Measurements from ENCODE around the gene NCOA4. TPM values are rescaled to one million over a fixed set of nuclear protein-coding genes. Genes with fewer than 3 reads are reported as not detected.
A peak's percentile ranks its signal among the peaks of the same experiment; 100 is the strongest.
"Not testable (repeated sequence)": the region's sequence is repeated elsewhere in the genome, so short reads cannot be mapped to it uniquely, and the experiment has no call there.

The NCOA4 gene
- polyA plus RNA-seq, 3 donors: 225 to 243 (median 235) TPM

DNA sequence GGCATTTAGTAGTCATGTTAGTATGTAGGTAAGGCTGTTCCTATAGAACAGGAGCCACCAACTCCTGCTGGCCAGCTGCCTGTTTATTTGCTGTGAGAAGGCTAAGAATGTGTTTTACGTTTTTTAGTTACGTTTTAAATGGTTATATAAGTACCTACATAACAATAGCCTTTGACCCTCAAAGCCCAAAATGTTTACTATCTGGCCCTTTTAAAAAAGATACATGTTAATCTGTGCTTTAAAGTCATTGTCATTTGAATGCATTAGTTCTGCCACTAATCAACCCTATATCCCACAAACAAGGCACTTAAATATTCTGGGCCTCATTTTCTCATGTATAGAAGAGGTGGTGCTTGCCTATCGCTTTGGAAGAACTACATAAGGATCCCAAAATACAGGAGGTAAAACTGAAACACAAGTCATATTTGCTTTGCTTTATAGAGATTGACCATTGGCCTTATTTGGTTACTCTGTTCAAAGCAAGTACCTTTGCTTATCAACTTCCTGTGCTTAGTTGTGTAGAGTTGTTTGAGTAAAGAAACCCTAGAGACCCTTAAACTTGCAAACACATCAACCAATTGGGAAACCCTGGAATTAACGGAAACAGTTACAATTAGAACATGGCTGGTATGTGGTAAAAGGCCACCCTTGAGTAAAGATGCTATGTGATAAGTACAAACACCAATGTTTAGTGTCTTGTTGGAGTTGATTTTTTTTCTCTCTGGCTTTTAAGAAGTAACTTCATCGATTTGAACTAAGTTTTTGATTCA is 32.2 kb downstream of the NCOA4 start:
- no peak for DNase-seq (ENCODE audit: low read depth in 3 of 3, low spot score in 2 of 3)

DNA sequence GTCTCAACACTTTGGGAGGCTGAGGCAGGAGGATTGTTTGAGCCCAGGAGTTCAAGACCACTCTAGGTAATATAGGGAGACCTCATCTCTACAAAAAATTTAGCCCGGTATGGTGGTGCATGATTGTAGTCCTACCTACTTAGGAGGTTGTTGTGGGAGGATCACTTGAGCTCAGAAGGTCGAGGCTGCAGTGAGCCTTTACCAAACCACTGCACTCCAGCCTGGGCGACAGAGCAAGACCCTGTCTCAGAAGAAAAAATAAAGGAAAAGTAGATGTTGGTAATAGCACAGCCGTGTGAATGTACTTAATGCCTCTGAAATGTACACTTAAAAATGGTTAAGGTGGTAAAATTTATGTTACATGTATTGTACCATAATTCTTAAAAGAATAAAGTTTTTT is 32.9 kb downstream of the NCOA4 start:
- no peak for DNase-seq (ENCODE audit: low read depth in 3 of 3, low spot score in 2 of 3)

DNA sequence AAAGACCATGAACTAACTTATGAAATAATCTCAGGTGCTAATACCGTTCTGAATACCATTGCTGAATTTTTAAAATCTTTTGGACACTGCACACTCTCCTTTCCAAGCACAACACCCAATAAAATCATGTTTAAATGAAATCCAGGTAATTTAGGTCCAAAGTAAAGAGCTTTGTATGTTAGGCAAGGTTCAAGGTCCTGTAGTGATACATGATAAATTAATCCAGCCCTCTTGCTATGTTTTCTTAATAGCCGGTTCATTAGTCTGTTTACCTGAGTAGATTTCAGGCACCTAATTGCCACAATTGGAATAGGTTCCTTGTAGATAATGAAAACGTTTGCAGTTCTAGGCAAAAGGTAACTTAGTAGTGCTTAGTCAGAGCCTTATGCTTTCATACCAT is 44.8 kb downstream of the NCOA4 start:
- not testable (repeated sequence) for DNase-seq (ENCODE audit: low read depth in 3 of 3, low spot score in 2 of 3)

DNA sequence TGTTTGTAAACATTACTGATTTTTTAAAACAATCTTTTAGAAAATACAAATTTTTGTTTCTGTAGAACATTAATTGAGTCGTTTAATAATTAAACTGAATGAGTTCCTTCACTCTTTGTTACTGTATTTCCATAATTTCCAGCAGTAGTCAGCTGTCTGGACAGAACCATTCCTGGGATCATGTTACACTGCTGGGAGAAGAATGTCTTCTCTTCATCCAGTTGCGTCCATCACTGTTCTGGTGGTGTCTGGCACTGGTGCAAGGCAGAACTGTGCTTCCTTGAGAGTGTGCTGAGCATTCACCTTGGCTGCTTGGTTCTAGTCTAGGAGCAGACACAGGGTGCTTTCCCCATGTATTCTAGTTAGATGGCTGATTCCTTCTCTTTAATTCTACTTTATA is 46.0 kb downstream of the NCOA4 start:
- DNase-seq (ENCODE audit: low read depth in 3 of 3, low spot score in 2 of 3): not testable (repeated sequence)

DNA sequence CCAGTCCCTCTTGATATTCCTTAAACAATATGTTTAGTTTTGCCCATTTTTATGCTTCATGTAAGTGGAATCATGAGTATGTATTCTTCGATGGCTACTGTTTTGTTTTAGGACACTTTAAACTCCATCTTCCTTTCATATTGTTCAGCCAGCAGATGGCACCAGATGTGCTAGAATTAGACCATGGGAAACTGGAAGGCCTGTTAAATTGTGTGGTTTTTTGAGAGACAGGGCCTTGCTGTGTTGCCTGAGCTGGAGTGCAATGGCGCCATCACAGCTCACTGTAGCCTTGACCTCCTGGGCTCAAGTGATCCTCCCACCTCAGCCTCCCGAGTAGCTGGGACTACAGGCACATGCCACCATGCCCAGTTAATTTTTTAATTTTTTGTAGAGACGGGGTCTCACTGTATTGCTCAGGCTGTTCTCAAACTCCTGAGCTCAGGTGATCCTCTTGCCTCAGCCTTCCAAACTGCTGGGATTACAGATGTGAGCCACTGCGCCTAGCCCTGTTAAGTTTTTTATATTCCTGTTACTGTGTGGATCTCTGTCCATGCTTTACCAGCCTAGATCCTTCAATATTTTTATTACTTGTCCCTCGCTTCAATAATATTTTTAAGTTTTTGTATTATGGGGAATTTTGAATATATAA is 46.8 kb downstream of the NCOA4 start:
- DNase-seq (ENCODE audit: low read depth in 3 of 3, low spot score in 2 of 3): not testable (repeated sequence)

DNA sequence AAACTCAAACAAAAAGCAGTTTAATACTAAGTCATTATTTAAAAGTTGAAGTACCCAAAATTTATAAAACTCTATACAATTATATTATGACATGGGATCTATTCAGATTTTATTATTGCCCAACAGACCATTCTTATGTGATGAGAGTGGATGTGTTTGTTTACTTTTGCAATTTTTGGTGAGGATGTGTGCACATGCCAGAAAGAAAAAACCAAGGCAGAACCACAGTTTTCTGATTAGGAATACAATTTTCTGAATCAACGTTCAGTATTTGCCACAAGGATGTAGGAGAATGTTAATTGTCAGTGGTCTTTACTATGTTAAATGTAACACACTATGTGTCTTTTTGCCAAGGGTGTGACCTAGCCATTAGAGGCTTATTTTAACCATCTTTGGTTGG is 49.1 kb downstream of the NCOA4 start:
- DNase-seq (ENCODE audit: low read depth in 3 of 3, low spot score in 2 of 3): not testable (repeated sequence)

DNA sequence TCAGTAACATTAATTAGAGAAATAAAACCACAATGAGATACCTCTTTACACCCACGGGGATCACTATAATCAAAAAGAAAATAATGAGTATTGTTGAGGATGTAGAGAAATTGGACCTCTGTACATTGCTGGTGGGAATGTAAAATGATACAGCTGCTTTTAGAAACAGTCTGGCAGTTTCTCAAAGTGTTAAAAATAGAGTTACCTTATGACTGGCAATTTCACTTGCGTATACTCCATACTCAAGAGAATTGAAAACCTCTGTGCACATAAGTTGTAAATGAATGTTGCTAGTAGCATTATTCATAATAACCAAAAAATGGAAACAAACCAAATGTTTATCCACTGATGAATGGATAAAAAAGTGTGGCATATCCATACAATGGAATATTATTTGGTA is 51.9 kb downstream of the NCOA4 start:
- not testable (repeated sequence) for DNase-seq (ENCODE audit: low read depth in 3 of 3, low spot score in 2 of 3)

DNA sequence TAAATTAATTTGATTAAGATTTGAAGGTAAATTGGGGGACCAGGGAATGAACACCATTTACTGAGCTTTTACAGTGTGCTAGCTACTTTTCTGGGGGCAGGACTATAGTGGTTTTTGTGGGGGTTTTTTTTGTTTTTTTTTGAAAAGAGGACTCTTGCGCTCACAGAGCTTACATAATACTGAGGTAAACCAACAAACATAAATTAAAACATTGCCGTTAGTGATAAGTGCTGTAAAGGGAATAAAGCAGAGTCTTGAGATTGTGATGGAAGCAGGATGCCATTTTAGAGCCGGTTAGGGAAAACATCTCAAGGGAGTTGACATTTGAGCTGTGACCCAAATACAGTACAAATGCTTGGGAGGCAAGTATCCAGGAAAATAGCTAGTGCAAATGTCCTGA is 56.4 kb downstream of the NCOA4 start:
- DNase-seq (ENCODE audit: low read depth in 3 of 3, low spot score in 2 of 3): not testable (repeated sequence)

DNA sequence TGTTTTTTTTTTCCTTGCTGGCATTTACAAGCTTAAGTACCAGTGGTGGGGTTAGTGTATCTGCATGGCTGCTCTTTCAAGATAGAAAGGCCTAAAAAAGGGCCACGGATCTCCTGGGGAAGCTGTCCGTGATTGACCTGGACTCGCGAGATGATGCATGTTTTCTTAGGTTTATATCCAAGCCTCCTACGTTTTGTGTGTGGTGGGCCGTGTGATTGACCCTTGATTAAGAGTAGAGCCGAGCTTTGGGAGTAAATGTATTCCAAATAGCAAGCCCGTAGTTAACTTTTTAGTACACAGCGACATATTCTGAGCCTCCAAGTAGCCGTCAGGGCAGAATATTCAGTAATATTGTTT is 57.6 kb downstream of the NCOA4 start:
- DNase-seq (ENCODE audit: low read depth in 3 of 3, low spot score in 2 of 3): not testable (repeated sequence)

DNA sequence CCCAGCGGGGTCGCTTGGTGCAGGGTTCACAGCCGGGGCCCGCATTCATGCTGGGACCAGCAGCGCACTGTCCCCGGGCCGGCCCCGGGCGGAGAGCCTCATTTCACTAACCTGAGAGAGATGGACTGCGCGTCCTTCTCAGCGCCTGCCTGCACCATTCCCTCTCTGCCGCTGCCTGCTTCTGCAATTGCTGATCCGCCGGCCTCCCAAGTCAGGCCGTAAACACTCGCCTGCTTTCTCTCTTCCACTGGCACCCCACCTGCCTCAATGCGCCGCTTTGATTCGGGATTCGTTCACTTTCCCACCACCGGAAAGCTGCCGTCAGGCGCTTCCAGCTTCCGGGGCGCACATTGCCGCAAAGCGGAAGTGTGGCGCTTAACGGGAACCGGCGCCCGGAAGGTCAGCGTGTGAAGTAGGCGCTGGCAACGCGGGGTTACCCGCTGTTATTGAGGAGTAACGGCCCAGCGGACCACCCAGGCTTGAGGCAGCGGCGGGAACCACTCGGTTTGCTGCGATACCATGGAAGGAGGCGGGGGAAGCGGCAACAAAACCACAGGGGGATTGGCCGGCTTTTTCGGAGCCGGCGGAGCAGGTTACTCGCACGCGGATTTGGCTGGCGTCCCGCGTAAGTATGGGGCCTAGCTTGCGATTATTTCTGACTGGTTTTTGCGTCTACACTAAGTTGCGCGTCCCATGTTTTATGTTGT is 58.2 kb downstream of the NCOA4 start, which contains the start of gene TIMM23:
Gene TIMM23, plus strand, starts transcription at position 384 of the 707 bp plus-strand sequence. Its CDS starts 136 bp downstream, at position 520.
- peak in 2 of 3 donors; percentile 63 to 73 for DNase-seq (ENCODE audit: low read depth in 3 of 3, low spot score in 2 of 3)

DNA sequence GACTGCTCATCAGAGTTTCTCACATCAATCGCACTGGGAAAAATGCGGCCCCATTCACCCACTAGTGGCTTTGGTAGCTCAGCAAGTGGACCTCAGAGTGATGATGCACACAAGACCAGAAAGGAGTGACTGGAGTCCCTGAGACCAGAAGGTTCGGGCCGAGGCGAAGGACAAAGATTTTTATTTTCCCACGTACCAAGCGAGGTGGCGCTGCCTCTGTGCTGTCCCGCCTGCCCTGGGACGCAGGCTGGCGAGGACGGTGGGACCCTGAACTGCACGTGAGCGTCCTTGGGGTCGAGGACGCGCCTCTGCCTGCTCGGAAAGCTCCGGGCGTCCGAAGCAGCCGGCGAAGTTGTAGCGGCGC is 58.7 kb downstream of the NCOA4 start:
- not testable (repeated sequence) for DNase-seq (ENCODE audit: low read depth in 3 of 3, low spot score in 2 of 3)

DNA sequence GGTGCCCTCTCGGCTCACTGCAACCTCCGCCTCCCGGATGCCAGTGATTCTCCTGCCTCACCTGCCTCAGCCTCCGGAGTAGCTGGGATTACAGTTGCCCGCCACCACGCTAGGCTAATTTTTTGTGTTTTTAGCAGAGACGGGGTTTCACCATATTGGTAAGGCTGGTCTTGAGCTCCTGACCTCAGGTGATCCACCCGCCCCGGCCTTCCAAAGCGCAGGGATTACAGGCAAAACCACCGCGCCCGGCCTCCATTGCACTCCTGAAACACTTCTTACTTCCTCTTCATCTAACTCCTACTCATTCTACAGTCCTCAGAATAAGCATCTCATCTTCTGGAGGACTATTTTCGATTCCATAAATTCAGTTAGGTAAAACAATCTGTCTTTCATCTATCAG is 59.4 kb downstream of the NCOA4 start:
- not testable (repeated sequence) for DNase-seq (ENCODE audit: low read depth in 3 of 3, low spot score in 2 of 3)

DNA sequence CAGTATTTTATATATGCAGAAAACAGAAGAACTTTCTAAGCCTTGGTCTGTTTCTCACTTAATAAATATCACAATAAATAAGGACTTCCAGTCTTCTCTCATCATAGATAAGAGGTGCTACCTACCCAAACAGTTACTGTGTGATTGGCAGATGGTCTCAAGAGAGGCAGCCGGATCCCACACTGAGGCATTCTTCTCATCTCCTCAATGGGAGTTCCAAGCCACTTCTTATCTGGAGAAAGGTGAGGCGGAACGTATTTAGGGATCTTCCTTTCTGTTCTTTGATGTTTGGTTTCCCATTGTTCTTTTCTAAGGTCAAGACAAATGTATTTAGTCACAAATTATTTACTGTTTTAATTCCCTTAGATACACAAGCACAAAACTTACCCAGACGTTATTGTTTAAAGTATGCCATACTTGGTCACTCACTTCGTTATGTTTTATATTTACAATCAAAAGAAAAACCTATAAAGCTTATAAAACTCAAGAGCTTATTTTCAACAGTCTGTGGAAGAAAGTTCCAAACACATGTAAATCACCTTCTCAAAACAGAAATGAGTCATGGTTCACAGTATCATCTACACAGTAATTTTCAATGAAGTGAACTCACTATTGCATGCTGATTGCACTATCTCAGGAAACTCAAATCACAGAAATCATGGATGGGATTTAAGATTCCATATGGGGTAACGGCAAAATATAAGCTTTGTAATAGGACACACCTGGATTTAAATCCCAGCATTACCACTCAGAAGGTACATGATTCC is 67.6 kb downstream of the NCOA4 start:
- not testable (repeated sequence) for DNase-seq (ENCODE audit: low read depth in 3 of 3, low spot score in 2 of 3)

DNA sequence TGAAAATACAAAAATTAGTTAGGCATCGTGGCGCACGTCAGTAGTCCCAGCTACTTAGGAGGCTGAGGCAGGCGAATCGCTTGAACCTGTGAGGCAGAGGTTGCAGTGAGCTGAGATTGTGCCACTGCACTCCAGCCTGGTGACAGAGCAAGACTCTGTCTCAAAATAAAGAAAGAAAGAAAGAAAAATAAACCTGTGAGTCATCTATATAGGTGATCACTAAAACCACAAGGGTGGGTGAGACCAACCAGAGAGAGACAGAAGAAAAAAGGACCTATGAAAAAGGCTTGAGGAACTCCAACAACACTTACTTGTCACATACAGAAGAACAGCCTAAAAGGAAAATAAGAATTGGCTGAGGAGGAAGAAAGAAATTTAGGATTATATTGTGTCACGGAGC is 72.5 kb downstream of the NCOA4 start:
- not testable (repeated sequence) for DNase-seq (ENCODE audit: low read depth in 3 of 3, low spot score in 2 of 3)

DNA sequence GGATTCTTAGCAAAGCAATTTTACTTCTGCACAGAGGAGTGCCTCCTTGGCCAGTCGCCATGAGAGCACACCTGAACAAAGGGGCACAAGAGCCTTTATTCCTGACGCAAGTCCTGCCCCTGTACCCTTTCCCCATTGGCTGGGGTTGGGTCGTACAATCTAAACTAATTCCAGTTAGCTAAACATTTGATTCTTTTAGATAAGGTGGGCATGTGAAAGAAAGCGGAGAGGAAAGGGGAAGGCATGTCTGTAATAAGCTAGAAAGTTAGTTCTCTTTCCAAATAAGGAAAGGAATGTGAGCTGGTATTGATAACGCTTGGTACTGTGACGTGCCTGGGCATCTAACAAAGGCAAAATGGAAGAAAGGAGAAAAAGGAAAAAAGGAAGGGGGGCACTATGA is 73.8 kb downstream of the NCOA4 start:
- DNase-seq (ENCODE audit: low read depth in 3 of 3, low spot score in 2 of 3): not testable (repeated sequence)

Other genes starting within 250 kb of the NCOA4 start
- 10 to 100 TPM; 23.1 to 31.1 (median 25.4) TPM for gene AGAP4, start 183.1 kb downstream of the NCOA4 start, polyA plus RNA-seq (ENCODE audit: insufficient read length in 3 of 3)
- gene TIMM23, start 58.1 kb downstream of the NCOA4 start, polyA plus RNA-seq (ENCODE audit: insufficient read length in 3 of 3): 10 to 100 TPM; 69.7 to 72.7 (median 70.2) TPM
- gene MSMB, start 15.6 kb upstream of the NCOA4 start, polyA plus RNA-seq (ENCODE audit: insufficient read length in 3 of 3): not detected